HepG2 (cell line): ENCODE data around the gene TPM2. TPM values are rescaled to one million over a fixed set of nuclear protein-coding genes. Genes with fewer than 3 reads are reported as not detected.

Experiments
- DBP ChIP-seq: sonication (generic); formaldehyde crosslinking; IDR thresholded peaks from 2 replicates; pipeline ENCODE4 v1.4.0; 2020; ENCODE audit warnings: missing genetic modification reagents; ENCODE audit errors: not compliant biosample characterization
- DNMT3B ChIP-seq: conservative IDR thresholded peaks from 2 replicates; pipeline ENCODE4 v1.6.1; 2016; ENCODE audit warnings: missing biosample characterization, control low read depth
- ELF1 ChIP-seq: sonication (generic); formaldehyde crosslinking; IDR thresholded peaks from 2 replicates; pipeline ENCODE4 v1.4.0; 2020; ENCODE audit warnings: missing genetic modification reagents
- FOXM1 ChIP-seq: sonication (generic); formaldehyde crosslinking; IDR thresholded peaks from 2 replicates; pipeline ENCODE4 v1.5.0; 2020; ENCODE audit warnings: missing genetic modification reagents
- GATAD2A ChIP-seq: IDR thresholded peaks from 2 replicates; pipeline ENCODE4 v1.6.1; 2016
- KDM5A ChIP-seq: fragments of 200-600 bp; sonication (generic); IDR thresholded peaks from 2 replicates; pipeline ENCODE4 v1.7.0; 2018; ENCODE audit warnings: antibody characterized with exemption, mild to moderate bottlenecking, low read length, borderline replicate concordance
- KLF16 ChIP-seq, 2 experiments: sonication (generic) in 1 of 2; formaldehyde crosslinking in 1 of 2; IDR thresholded peaks; 2 replicates each; pipeline versions ENCODE4 v1.6.1 to v1.8.0; 2016 to 2023; ENCODE audit warnings: missing genetic modification reagents in 2 of 2, missing compliant biosample characterization in 1 of 2
- REL ChIP-seq: sonication (generic); formaldehyde crosslinking; conservative IDR thresholded peaks from 2 replicates; pipeline ENCODE4 v1.8.0; 2022; ENCODE audit warnings: mild to moderate bottlenecking, missing genetic modification reagents, moderate library complexity
- SALL1 ChIP-seq: sonication (generic); formaldehyde crosslinking; IDR thresholded peaks from 2 replicates; pipeline ENCODE4 v1.8.0; 2022; ENCODE audit warnings: mild to moderate bottlenecking, missing genetic modification reagents
- STAG1 ChIP-seq: sonication (generic); formaldehyde crosslinking; IDR thresholded peaks from 2 replicates; pipeline ENCODE4 v1.4.0; 2020; ENCODE audit warnings: missing genetic modification reagents
- TBX2 ChIP-seq: sonication (generic); formaldehyde crosslinking; IDR thresholded peaks from 2 replicates; pipeline ENCODE4 v1.5.0; 2020; ENCODE audit warnings: missing genetic modification reagents, mild to moderate bottlenecking, borderline replicate concordance
- XRCC5 ChIP-seq: fragments of 200-400 bp; formaldehyde crosslinking; optimal IDR thresholded peaks from 2 replicates; pipeline ENCODE3; 2017; ENCODE audit warnings: mild to moderate bottlenecking, low read length
- ZNF609 ChIP-seq: sonication (generic); formaldehyde crosslinking; IDR thresholded peaks from 2 replicates; pipeline ENCODE4 v1.4.0; 2020; ENCODE audit warnings: mild to moderate bottlenecking, missing genetic modification reagents, borderline replicate concordance
- ZNF660 ChIP-seq: sonication (generic); formaldehyde crosslinking; IDR thresholded peaks from 2 replicates; pipeline ENCODE4 v1.5.1; 2020; ENCODE audit warnings: mild to moderate bottlenecking, low read depth, missing genetic modification reagents, borderline replicate concordance
- ZNF740 ChIP-seq: sonication (generic); formaldehyde crosslinking; IDR thresholded peaks from 2 replicates; pipeline ENCODE4 v1.4.0; 2020; ENCODE audit warnings: missing genetic modification reagents
- polyA plus RNA-seq, 8 experiments: library from polyadenylated mRNA; depleted of rRNA in 3 of 8; stranded (reverse) in 7 of 8; unstranded in 1 of 8; fragments of >200 nt; fragmentation: Illumina TruSeq in 4 of 8; extraction: Trizol in 4 of 8; gene quantifications; 2 replicates each; pipeline versions ENCODE4 v1.2.1 to v1.2.3, GENCODE V29; 2011 to 2016; ENCODE audit warnings: low read depth in 4 of 8, missing spikeins in 1 of 8, mixed read lengths in 1 of 8; ENCODE audit not compliant: insufficient read depth in 1 of 8
- total RNA-seq, 5 experiments: library from RNA; depleted of rRNA; stranded (reverse); fragments of >200 nt; fragmentation: Illumina TruSeq; extraction: Trizol; gene quantifications; 2 replicates each; pipeline ENCODE4 v1.2.3, GENCODE V29; 2016; ENCODE audit warnings: low read depth in 1 of 5
- TF ChIP-seq, protein P1 (sequence below): IDR thresholded peaks from 2 replicates; pipeline ENCODE4 v1.6.1; 2012; ENCODE audit warnings: low read depth, low read length, improper control_type of control experiment
- TF ChIP-seq, protein P2 (sequence below): IDR thresholded peaks from 2 replicates; pipeline ENCODE4 v1.6.1; 2012; ENCODE audit warnings: inconsistent platforms
- TF ChIP-seq, protein P3 (sequence below): sonication (generic); formaldehyde crosslinking; IDR thresholded peaks from 2 replicates; pipeline ENCODE4 v1.4.0; 2020; ENCODE audit warnings: missing genetic modification reagents

The TPM2 gene
- total and polyA plus RNA-seq, 2 of the 13 experiments (the other 11 are each of a cell fraction or from before 2014, with no cell fraction given), result 3.1 to 10.7 TPM

GRCh38 chr9:35696520-35697215 lies 6.9 kb upstream of the TPM2 start (continued):
- TF ChIP-seq, protein P1, sequence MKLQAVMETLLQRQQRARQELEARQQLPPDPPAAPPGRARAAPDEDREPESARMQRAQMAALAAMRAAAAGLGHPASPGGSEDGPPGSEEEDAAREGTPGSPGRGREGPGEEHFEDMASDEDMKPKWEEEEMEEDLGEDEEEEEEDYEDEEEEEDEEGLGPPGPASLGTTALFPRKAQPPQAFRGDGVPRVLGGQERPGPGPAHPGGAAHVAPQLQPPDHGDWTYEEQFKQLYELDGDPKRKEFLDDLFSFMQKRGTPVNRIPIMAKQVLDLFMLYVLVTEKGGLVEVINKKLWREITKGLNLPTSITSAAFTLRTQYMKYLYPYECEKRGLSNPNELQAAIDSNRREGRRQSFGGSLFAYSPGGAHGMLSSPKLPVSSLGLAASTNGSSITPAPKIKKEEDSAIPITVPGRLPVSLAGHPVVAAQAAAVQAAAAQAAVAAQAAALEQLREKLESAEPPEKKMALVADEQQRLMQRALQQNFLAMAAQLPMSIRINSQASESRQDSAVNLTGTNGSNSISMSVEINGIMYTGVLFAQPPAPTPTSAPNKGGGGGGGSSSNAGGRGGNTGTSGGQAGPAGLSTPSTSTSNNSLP, result 0 out of 2 replicates have a peak, but pooled peaks have one; percentile 22
- TF ChIP-seq ELF1 (0 out of 2 replicates have a peak, but pooled peaks have one; percentile 15), TBX2 (CRISPR knock-in tag) (peak; percentile 32; the same call in 1 of the 2 replicates), DNMT3B (no peak), REL (CRISPR knock-in tag) (no peak), ZNF740 (CRISPR knock-in tag) (no peak), XRCC5 (peak; percentile 75), KLF16 (CRISPR knock-in tag; IDR thresholded peaks at IDR 0.05) (no peak), ZNF660 (CRISPR knock-in tag) (no peak), GATAD2A (CRISPR knock-in tag) (0 out of 2 replicates have a peak, but pooled peaks have one; percentile 17), SALL1 (peak; percentile 28; the same call in 1 of the 2 replicates), DBP (CRISPR knock-in tag) (no peak), ZNF609 (CRISPR knock-in tag) (no peak), STAG1 (peak; percentile 61), FOXM1 (CRISPR knock-in tag) (no peak), KDM5A (no peak)
- TF ChIP-seq, protein P2, sequence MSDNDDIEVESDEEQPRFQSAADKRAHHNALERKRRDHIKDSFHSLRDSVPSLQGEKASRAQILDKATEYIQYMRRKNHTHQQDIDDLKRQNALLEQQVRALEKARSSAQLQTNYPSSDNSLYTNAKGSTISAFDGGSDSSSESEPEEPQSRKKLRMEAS, result no peak
- TF ChIP-seq, protein P3, sequence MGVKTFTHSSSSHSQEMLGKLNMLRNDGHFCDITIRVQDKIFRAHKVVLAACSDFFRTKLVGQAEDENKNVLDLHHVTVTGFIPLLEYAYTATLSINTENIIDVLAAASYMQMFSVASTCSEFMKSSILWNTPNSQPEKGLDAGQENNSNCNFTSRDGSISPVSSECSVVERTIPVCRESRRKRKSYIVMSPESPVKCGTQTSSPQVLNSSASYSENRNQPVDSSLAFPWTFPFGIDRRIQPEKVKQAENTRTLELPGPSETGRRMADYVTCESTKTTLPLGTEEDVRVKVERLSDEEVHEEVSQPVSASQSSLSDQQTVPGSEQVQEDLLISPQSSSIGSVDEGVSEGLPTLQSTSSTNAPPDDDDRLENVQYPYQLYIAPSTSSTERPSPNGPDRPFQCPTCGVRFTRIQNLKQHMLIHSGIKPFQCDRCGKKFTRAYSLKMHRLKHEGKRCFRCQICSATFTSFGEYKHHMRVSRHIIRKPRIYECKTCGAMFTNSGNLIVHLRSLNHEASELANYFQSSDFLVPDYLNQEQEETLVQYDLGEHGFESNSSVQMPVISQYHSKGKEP (CRISPR knock-in tag), result no peak
